ENCODE data around the gene SH3TC1. TPM values are rescaled to one million over a fixed set of nuclear protein-coding genes. Genes with fewer than 3 reads are reported as not detected.

The SH3TC1 gene
- total and polyA plus RNA-seq, 2 of the 13 experiments (the other 11 are each of a cell fraction or from before 2014, with no cell fraction given): 14.9 to 21.8 TPM

GRCh38 chr4:8188743-8189550, 10.1 kb upstream of the SH3TC1 start (continued):
- TF ChIP-seq KLF13 (CRISPR knock-in tag; IDR thresholded peaks at IDR 0.05): no peak
- no peak for TF ChIP-seq KDM2A (CRISPR knock-in tag; IDR thresholded peaks at IDR 0.05; ENCODE audit: borderline replicate concordance, low read depth)
- no peak for TF ChIP-seq TIGD3 (CRISPR knock-in tag; IDR thresholded peaks at IDR 0.05; ENCODE audit: borderline replicate concordance)
- TF ChIP-seq ZNF781 (CRISPR knock-in tag; IDR thresholded peaks at IDR 0.05; ENCODE audit: borderline replicate concordance, not compliant biosample characterization): no peak
- no peak for TF ChIP-seq GTF3A (CRISPR knock-in tag; conservative IDR thresholded peaks at IDR 0.05)
- TF ChIP-seq AFF4 (CRISPR knock-in tag; IDR thresholded peaks at IDR 0.05): no peak
- 0 out of 2 replicates have a peak, but pooled peaks have one; percentile 10 for TF ChIP-seq MAX (IDR thresholded peaks at IDR 0.05)
- TF ChIP-seq ZNF432 (CRISPR knock-in tag; IDR thresholded peaks at IDR 0.05; ENCODE audit: borderline replicate concordance): no peak
- TF ChIP-seq ZFY (CRISPR knock-in tag; IDR thresholded peaks at IDR 0.05): no peak
- peak; percentile 32; the same call in 1 of the 2 replicates for TF ChIP-seq SAP130 (CRISPR knock-in tag; IDR thresholded peaks at IDR 0.05; ENCODE audit: low read depth)
- peak; percentile 70 for TF ChIP-seq RFX5 (IDR thresholded peaks at IDR 0.05; ENCODE audit: low read depth, low read length)
- TF ChIP-seq PITX1 (CRISPR knock-in tag; IDR thresholded peaks at IDR 0.05): no peak
- TF ChIP-seq ZKSCAN8 (CRISPR knock-in tag; IDR thresholded peaks at IDR 0.05; ENCODE audit: borderline replicate concordance): no peak
- no peak for TF ChIP-seq ZNF556 (CRISPR knock-in tag; IDR thresholded peaks at IDR 0.05; ENCODE audit: borderline replicate concordance)
- no peak for TF ChIP-seq RFX1 (IDR thresholded peaks at IDR 0.05)
- no peak for TF ChIP-seq ZNF598 (CRISPR knock-in tag; IDR thresholded peaks at IDR 0.05; ENCODE audit: borderline replicate concordance)
- TF ChIP-seq ATF4 (CRISPR knock-in tag; IDR thresholded peaks at IDR 0.05): no peak
- no peak for TF ChIP-seq ZBTB1 (CRISPR knock-in tag; IDR thresholded peaks at IDR 0.05; ENCODE audit: borderline replicate concordance)
- TF ChIP-seq SMAD3 (CRISPR knock-in tag; IDR thresholded peaks at IDR 0.05): no peak
- peak; percentile 79; the same call in 1 of the 2 replicates for TF ChIP-seq ZNF768 (CRISPR knock-in tag; IDR thresholded peaks at IDR 0.05)
- TF ChIP-seq KLF12 (CRISPR knock-in tag; IDR thresholded peaks at IDR 0.05; ENCODE audit: borderline replicate concordance): no peak

All from HepG2 (cell line).